Psoas muscle (tissue), 8 donors: ENCODE data around the gene GJD3. TPM values are rescaled to one million over a fixed set of nuclear protein-coding genes. Genes with fewer than 3 reads are reported as not detected.

Experiments
- ATAC-seq, 4 donors: fragments of 200-7000 bp; cut with Tn5 transposase; one replicate each; pipeline ENCODE4 v1.9.1; 2020; ENCODE audit warnings: moderate library complexity in 3 of 4, mild to moderate bottlenecking in 2 of 4
- DNase-seq, 2 donors: peaks; one replicate each; pipeline ENCODE4 v3.0.0-alpha.2; 2020
- H3K27ac ChIP-seq: fragments of 200-600 bp; one replicate; pipeline ENCODE4 v1.8.0; 2022
- H3K27me3 ChIP-seq, 3 donors: fragments of 200-600 bp in 1 of 3; one replicate each; pipeline versions ENCODE4 v1.6.1 to v1.8.0; 2013 to 2022; ENCODE audit warnings: low read length in 2 of 3, mild to moderate bottlenecking in 2 of 3, moderate library complexity in 1 of 3; ENCODE audit not compliant: insufficient read depth in 3 of 3
- H3K36me3 ChIP-seq, 2 donors: fragments of 200-600 bp in 1 of 2; one replicate each; pipeline versions ENCODE4 v1.6.1 to v1.8.0; 2013 to 2022; ENCODE audit warnings: low read depth in 1 of 2, mild to moderate bottlenecking in 1 of 2, moderate library complexity in 1 of 2; ENCODE audit not compliant: insufficient read depth in 1 of 2
- H3K4me1 ChIP-seq: fragments of 200-600 bp; one replicate; pipeline ENCODE4 v1.8.0; 2022
- H3K4me3 ChIP-seq: fragments of 200-600 bp; one replicate; pipeline ENCODE4 v1.8.0; 2022; ENCODE audit warnings: mild to moderate bottlenecking
- H3K9me3 ChIP-seq: fragments of 200-600 bp; one replicate; pipeline ENCODE4 v1.8.0; 2022
- CTCF ChIP-seq: fragments of 200-600 bp; IDR thresholded peaks from one replicate; pipeline ENCODE4 v1.8.0; 2022; ENCODE audit warnings: antibody characterized with exemption
- WGBS, 3 donors: extraction: QIAGEN DNeasy Blood & Tissue Kit; methylation state at CpG; one replicate each; pipeline versions ENCODE4 v1.1.6 to v1.1.7; 2013; 5-methylcytosine and 5-hydroxymethylcytosine counted together
- intact Hi-C, 2 donors: fragments of 100-400 bp; cut with DNase I; formaldehyde crosslinking; loops; one replicate each; pipeline versions ENCODE4 v1.11.0 to v1.14.2; 2022
- polyA plus RNA-seq, 3 donors: library from polyadenylated mRNA; stranded (reverse); fragments of 200-250 nt; gene quantifications; one replicate each; pipeline ENCODE4 v1.2.3, GENCODE V29; 2013
- total RNA-seq, 4 donors: library from RNA; stranded (reverse); fragmentation: NEBNext Ultra II Directional in 2 of 4; extraction: Animal tissue kit (Norgen Biotek cat#: 25700) in 2 of 4; gene quantifications; one replicate each; pipeline versions ENCODE4 v1.2.1 to v1.2.4, GENCODE V29; 2021 to 2023
- donor health status: healthy with polysubstance abuse.
- donor health status: DM: no; HTN: no; CAD: no; lungs with moderate emphysema.
- donor health status: Bipolar disorder and iron deficiency.
- donor health status: healthy.
- donor health status: DM: yes; HTN: yes; CAD: no.
- donor health status: DM: no; HTN: no; CAD: no.
- donor health status: DM: no; HTN: no; CAD: no.
- donor health status: DM: yes; HTN: yes; CAD: no.

The GJD3 gene
- total and polyA plus RNA-seq, 7 donors, result 0.17 to 1.4 (median 0.34) TPM; not detected in 1

GRCh38 chr17:40340327-40340726 lies 24.2 kb downstream of the GJD3 start:
- peak overlapping the region; percentile 81 for H3K4me3 ChIP-seq

DNA sequence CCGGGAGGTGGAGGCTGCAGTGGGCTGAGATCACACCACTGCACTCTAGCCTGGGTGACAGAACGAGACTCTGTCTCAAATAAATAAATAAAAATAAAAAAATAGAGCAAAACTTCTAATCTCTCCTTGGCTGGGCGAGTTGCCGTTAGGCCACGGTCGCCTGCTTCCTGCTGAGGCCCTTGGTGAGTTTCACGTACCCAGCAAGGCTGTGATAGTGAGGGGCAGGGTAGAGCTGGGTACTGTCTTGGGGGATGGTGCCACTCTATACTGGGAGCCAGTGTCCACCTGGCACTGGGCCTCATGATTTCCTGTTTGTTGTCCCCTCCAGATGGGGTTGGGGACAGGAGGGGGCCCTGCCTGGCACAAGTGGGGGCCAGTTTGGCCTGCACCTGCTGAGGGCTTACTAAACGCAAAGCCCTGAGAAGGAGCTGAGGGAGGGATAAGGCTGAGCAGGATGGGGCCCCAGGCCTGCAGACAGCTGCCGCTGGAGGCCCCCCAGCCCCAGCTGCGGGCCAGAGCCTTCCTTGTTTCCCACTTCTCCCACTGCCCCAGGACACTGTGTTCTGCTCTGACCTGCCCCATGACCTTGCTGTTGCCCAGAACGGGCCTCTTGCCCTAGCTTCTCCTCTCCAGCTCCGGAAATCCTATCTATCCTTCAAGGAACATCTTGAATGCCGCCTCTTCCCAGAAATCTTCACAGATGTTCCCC lies 25.4 kb downstream of the GJD3 start:
- intact Hi-C loops, result no loop called here
- Histone ChIP-seq H3K36me3 (peaks cover 0 to 10% of the 10 kb centered on the region in 2 donors), H3K4me1 (peaks cover 79% of the 10 kb centered on the region), H3K27ac (peak overlapping the region; percentile 93), H3K9me3 (no peaks in the 10 kb centered on the region), H3K4me3 (no peak overlapping the region), H3K27me3 (no peaks in the 10 kb centered on the region)
- no peak for TF ChIP-seq CTCF
- peak in 1 of 2 donors; percentile 55 for DNase-seq
- ATAC-seq, result peak in 1 of 4 donors; percentile 12
- 49 to 63% (median 54%) methylated on average over 13 of the region's 13 CpGs for WGBS, 3 donors

More at GRCh38 chr17:40340327-40340726, 24.2 kb downstream of the GJD3 start:
- H3K36me3 ChIP-seq, result peaks cover 0 to 10% of the 10 kb centered on the region in 2 donors
- intact Hi-C loops, result no loop called here
- H3K9me3 ChIP-seq, result no peaks in the 10 kb centered on the region
- TF ChIP-seq CTCF, result no peak
- DNase-seq (no peak), ATAC-seq (no peak)
- peaks cover 79% of the 10 kb centered on the region for H3K4me1 ChIP-seq
- peak overlapping the region; percentile 93 for H3K27ac ChIP-seq
- H3K27me3 ChIP-seq, result no peaks in the 10 kb centered on the region
- 97 to 100% (median 100%) methylated on average over 1 of the region's 1 CpG for WGBS, 3 donors

DNA sequence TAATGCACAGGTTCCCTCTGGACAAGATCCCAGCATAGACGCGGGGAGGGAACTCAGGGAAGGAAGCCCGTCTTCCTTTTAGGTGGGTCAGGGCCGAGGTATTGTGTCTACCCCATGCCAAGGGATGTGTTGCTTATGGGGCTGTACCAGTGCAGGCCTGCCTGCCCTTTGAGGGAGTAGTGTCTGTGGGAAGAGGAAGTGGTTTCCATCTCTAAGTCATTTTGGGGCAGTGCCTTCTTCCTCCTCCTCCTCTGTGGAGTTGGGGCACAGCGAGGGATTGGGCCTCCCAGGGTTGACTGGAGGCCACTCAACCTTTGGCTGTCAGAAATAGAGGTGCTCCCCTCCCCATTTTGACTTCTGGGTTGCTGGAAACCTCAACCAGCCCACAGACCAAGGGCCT lies 26.5 kb downstream of the GJD3 start:
- Histone ChIP-seq H3K9me3 (no peaks in the 10 kb centered on the region), H3K27me3 (no peaks in the 10 kb centered on the region), H3K4me3 (no peak overlapping the region), H3K27ac (peak overlapping the region; percentile 46), H3K36me3 (peaks cover 0 to 12% of the 10 kb centered on the region in 2 donors), H3K4me1 (peaks cover 79% of the 10 kb centered on the region)
- no peak for DNase-seq
- WGBS, 3 donors, result 79 to 87% (median 80%) methylated on average over 5 of the region's 5 CpGs
- intact Hi-C loops, result no loop called here
- TF ChIP-seq CTCF, result no peak
- ATAC-seq, result no peak

GRCh38 chr17:40337351-40337750 lies 27.2 kb downstream of the GJD3 start:
- intact Hi-C loops, result no loop called here
- TF ChIP-seq CTCF, result no peak
- H3K4me1 ChIP-seq, result peaks cover 86% of the 10 kb centered on the region
- H3K9me3 ChIP-seq, result no peaks in the 10 kb centered on the region
- DNase-seq, result no peak
- H3K27ac ChIP-seq, result peak overlapping the region; percentile 97
- H3K36me3 ChIP-seq, result peaks cover 0 to 16% of the 10 kb centered on the region in 2 donors
- 82 to 88% (median 85%) methylated on average over 8 of the region's 8 CpGs for WGBS, 3 donors
- no peak overlapping the region for H3K4me3 ChIP-seq
- H3K27me3 ChIP-seq, result no peaks in the 10 kb centered on the region
- no peak for ATAC-seq
